MM.1S (cell line): Measurements from ENCODE around the gene ATF7.

Experiments
- DNase-seq: peaks from one replicate; pipeline ENCODE4 v3.0.0-alpha.2; 2015
- H2AFZ ChIP-seq: fragments of 300-600 bp; sonication (generic); 2 replicates; pipeline ENCODE4 v1.6.0; 2016; ENCODE audit warnings: antibody characterized with exemption, low read length
- H3F3A ChIP-seq: fragments of 300-600 bp; sonication (generic); 2 replicates; pipeline ENCODE4 v1.6.1; 2016; ENCODE audit warnings: mild to moderate bottlenecking, antibody characterized with exemption, low read length, moderate library complexity, mixed read lengths; ENCODE audit not compliant: insufficient read depth
- H3K27ac ChIP-seq: fragments of 300-600 bp; sonication (generic); 2 replicates; pipeline ENCODE4 v1.5.1; 2016; ENCODE audit warnings: mild to moderate bottlenecking, low read length
- H3K27me3 ChIP-seq: fragments of 300-600 bp; sonication (generic); replicated peaks from 2 replicates; pipeline ENCODE4 v1.6.0; 2016; ENCODE audit warnings: low read length; ENCODE audit not compliant: insufficient read depth
- H3K36me3 ChIP-seq: fragments of 300-600 bp; sonication (generic); replicated peaks from 2 replicates; pipeline ENCODE4 v1.6.1; 2016; ENCODE audit warnings: mild to moderate bottlenecking, low read length, mixed read lengths; ENCODE audit not compliant: insufficient read depth
- H3K4me1 ChIP-seq: fragments of 300-600 bp; sonication (generic); 2 replicates; pipeline ENCODE4 v1.6.1; 2016; ENCODE audit warnings: low read length, mixed read lengths
- H3K4me2 ChIP-seq: fragments of 300-600 bp; sonication (generic); 2 replicates; pipeline ENCODE4 v1.6.0; 2016; ENCODE audit warnings: low read depth, low read length
- H3K4me3 ChIP-seq: fragments of 300-600 bp; sonication (generic); 2 replicates; pipeline ENCODE4 v1.5.1; 2016; ENCODE audit warnings: low read length, mixed read lengths
- H3K79me2 ChIP-seq: fragments of 300-600 bp; sonication (generic); 2 replicates; pipeline ENCODE4 v1.6.1; 2016; ENCODE audit warnings: mixed run types, low read length, mixed read lengths
- H3K9ac ChIP-seq: fragments of 300-600 bp; sonication (generic); 2 replicates; pipeline ENCODE4 v1.6.1; 2016; ENCODE audit warnings: low read length, mixed read lengths
- H3K9me2 ChIP-seq: fragments of 300-600 bp; sonication (generic); replicated peaks from 2 replicates; pipeline ENCODE4 v1.6.1; 2016; ENCODE audit warnings: mild to moderate bottlenecking, low read length, mixed read lengths; ENCODE audit not compliant: insufficient read depth
- H3K9me3 ChIP-seq: fragments of 300-600 bp; sonication (generic); replicated peaks from 2 replicates; pipeline ENCODE4 v1.6.1; 2016; ENCODE audit warnings: mild to moderate bottlenecking, low read length, mixed read lengths; ENCODE audit not compliant: insufficient read depth
- H4K20me1 ChIP-seq: fragments of 300-600 bp; sonication (generic); 2 replicates; pipeline ENCODE4 v1.6.1; 2016; ENCODE audit warnings: mild to moderate bottlenecking, low read length, moderate library complexity, mixed read lengths; ENCODE audit not compliant: insufficient read depth
- CTCF ChIP-seq: fragments of 300-600 bp; sonication (generic); IDR thresholded peaks from 2 replicates; pipeline ENCODE4 v1.5.1; 2016; ENCODE audit warnings: antibody characterized with exemption, low read length, mixed read lengths
- EZH2 ChIP-seq: fragments of 300-600 bp; sonication (generic); optimal IDR thresholded peaks from 2 replicates; pipeline ENCODE3; 2017; ENCODE audit warnings: low read depth, mild to moderate bottlenecking, antibody characterized with exemption, low read length, mixed read lengths
- EZH2phosphoT487 ChIP-seq: fragments of 300-600 bp; sonication (generic); IDR thresholded peaks from 2 replicates; pipeline ENCODE4 v1.6.1; 2018; ENCODE audit warnings: antibody characterized with exemption, low read length

Gene ATF7

GRCh38 chr12:53604581-53604980, 21.6 kb downstream of the ATF7 start:
- no peaks in the 10 kb centered on the region for H3K27me3 ChIP-seq
- no peaks in the 10 kb centered on the region for H3K9me2 ChIP-seq
- H3K4me2 ChIP-seq: no peak overlapping the region
- H3K9me3 ChIP-seq: no peaks in the 10 kb centered on the region
- DNase-seq: no peak
- peaks cover 8% of the 10 kb centered on the region; the same call in 1 of the 2 replicates for H3K79me2 ChIP-seq
- no peaks in the 10 kb centered on the region; the same call in 1 of the 2 replicates for H3K36me3 ChIP-seq
- no peak overlapping the region for H3K9ac ChIP-seq
- no peak overlapping the region for H3K4me3 ChIP-seq
- no peaks in the 10 kb centered on the region for H3K4me1 ChIP-seq
- no peaks in the 10 kb centered on the region for H3F3A ChIP-seq
- no peaks in the 10 kb centered on the region for H4K20me1 ChIP-seq
- H2AFZ ChIP-seq: no peak overlapping the region
- no peak overlapping the region for H3K27ac ChIP-seq
- TF ChIP-seq CTCF (no peak), EZH2 (no peak), EZH2phosphoT487 (no peak)

GRCh38 chr12:53603804-53604203, 22.4 kb downstream of the ATF7 start:
- H3K4me1 ChIP-seq: no peaks in the 10 kb centered on the region
- H3K9ac ChIP-seq: no peak overlapping the region
- H3K27ac ChIP-seq: no peak overlapping the region
- H3F3A ChIP-seq: no peaks in the 10 kb centered on the region
- no peaks in the 10 kb centered on the region for H3K9me3 ChIP-seq
- H3K79me2 ChIP-seq: peaks cover 6% of the 10 kb centered on the region; the same call in 1 of the 2 replicates
- H3K4me3 ChIP-seq: no peak overlapping the region
- no peak overlapping the region for H2AFZ ChIP-seq
- H4K20me1 ChIP-seq: no peaks in the 10 kb centered on the region
- no peaks in the 10 kb centered on the region; the same call in 1 of the 2 replicates for H3K36me3 ChIP-seq
- no peaks in the 10 kb centered on the region for H3K9me2 ChIP-seq
- H3K27me3 ChIP-seq: no peaks in the 10 kb centered on the region
- no peak for DNase-seq
- TF ChIP-seq EZH2phosphoT487 (no peak), EZH2 (no peak), CTCF (no peak)
- H3K4me2 ChIP-seq: no peak overlapping the region

GRCh38 chr12:53603196-53603595, 23.0 kb downstream of the ATF7 start:
- no peak overlapping the region for H3K9ac ChIP-seq
- no peak overlapping the region for H3K4me3 ChIP-seq
- no peak overlapping the region for H3K27ac ChIP-seq

More at GRCh38 chr12:53603196-53603595, 23.0 kb downstream of the ATF7 start:
- no peak for DNase-seq
- Histone ChIP-seq H3K9me2 (no peaks in the 10 kb centered on the region), H3K9me3 (no peaks in the 10 kb centered on the region), H2AFZ (no peak overlapping the region), H3K4me1 (no peaks in the 10 kb centered on the region), H3K79me2 (peaks cover under 1% of the 10 kb centered on the region; the same call in 1 of the 2 replicates), H4K20me1 (no peaks in the 10 kb centered on the region), H3K27me3 (no peaks in the 10 kb centered on the region), H3K4me2 (no peak overlapping the region), H3F3A (no peaks in the 10 kb centered on the region; the same call in 1 of the 2 replicates), H3K36me3 (no peaks in the 10 kb centered on the region; the same call in 1 of the 2 replicates)
- TF ChIP-seq EZH2phosphoT487 (no peak), EZH2 (no peak), CTCF (no peak)
